ENCODE data around the gene GPER1.

Gene GPER1

GRCh38 chr7:1090236-1090635 is 2.3 kb downstream of the GPER1 start:
- DNase-seq (ENCODE audit: low read depth), result no peak
- TF ChIP-seq CTCF (IDR thresholded peaks at IDR 0.05; ENCODE audit: control insufficient read depth, insufficient read depth, low read depth, low read length, missing control alignments), result no peak
- no peak overlapping the region for H3K4me3 ChIP-seq (ENCODE audit: control insufficient read depth, low read depth, low read length)

GRCh38 chr7:1090686-1091643 is 3.1 kb downstream of the GPER1 start:
- H3K4me3 ChIP-seq (ENCODE audit: control insufficient read depth, low read depth, low read length), result no peak overlapping the region
- TF ChIP-seq CTCF (IDR thresholded peaks at IDR 0.05; ENCODE audit: control insufficient read depth, insufficient read depth, low read depth, low read length, missing control alignments), result no peak
- no peak for DNase-seq (ENCODE audit: low read depth)

- no peak overlapping the region for H3K4me3 ChIP-seq (ENCODE audit: control insufficient read depth, low read depth, low read length)
- no peak for TF ChIP-seq CTCF (IDR thresholded peaks at IDR 0.05; ENCODE audit: control insufficient read depth, insufficient read depth, low read depth, low read length, missing control alignments)
- no peak for DNase-seq (ENCODE audit: low read depth)
Measured at GRCh38 chr7:1091644-1092027, 3.7 kb downstream of the GPER1 start.

GRCh38 chr7:1092161-1092632 is 4.3 kb downstream of the GPER1 start:
- TF ChIP-seq CTCF (IDR thresholded peaks at IDR 0.05; ENCODE audit: control insufficient read depth, insufficient read depth, low read depth, low read length, missing control alignments), result no peak
- no peak for DNase-seq (ENCODE audit: low read depth)
- H3K4me3 ChIP-seq (ENCODE audit: control insufficient read depth, low read depth, low read length), result no peak overlapping the region

- no peak overlapping the region for H3K4me3 ChIP-seq (ENCODE audit: control insufficient read depth, low read depth, low read length)
- DNase-seq (ENCODE audit: low read depth), result no peak
- no peak for TF ChIP-seq CTCF (IDR thresholded peaks at IDR 0.05; ENCODE audit: control insufficient read depth, insufficient read depth, low read depth, low read length, missing control alignments)
Measured at GRCh38 chr7:1092806-1093501, 5.0 kb downstream of the GPER1 start.

GRCh38 chr7:1093502-1093843 is 5.6 kb downstream of the GPER1 start:
- TF ChIP-seq CTCF (IDR thresholded peaks at IDR 0.05; ENCODE audit: control insufficient read depth, insufficient read depth, low read depth, low read length, missing control alignments), result no peak
- DNase-seq (ENCODE audit: low read depth), result no peak
- H3K4me3 ChIP-seq (ENCODE audit: control insufficient read depth, low read depth, low read length), result no peak overlapping the region

Measured in AG09309 (cell line).